ENCODE measurements around the gene CLEC2L. TPM values are rescaled to one million over a fixed set of nuclear protein-coding genes. Genes with fewer than 3 reads are reported as not detected.

The CLEC2L gene
- total RNA-seq, 4 donors from 2014 or later, result 0.36 TPM; not detected in 3

- TF ChIP-seq CTCF (IDR thresholded peaks at IDR 0.05), result no peak
- ATAC-seq (ENCODE audit: low FRiP score), result no peak
- DNase-seq (ENCODE audit: low spot score), result no peak
Observed at GRCh38 chr7:139568813-139569490, 45.5 kb downstream of the CLEC2L start.

DNA sequence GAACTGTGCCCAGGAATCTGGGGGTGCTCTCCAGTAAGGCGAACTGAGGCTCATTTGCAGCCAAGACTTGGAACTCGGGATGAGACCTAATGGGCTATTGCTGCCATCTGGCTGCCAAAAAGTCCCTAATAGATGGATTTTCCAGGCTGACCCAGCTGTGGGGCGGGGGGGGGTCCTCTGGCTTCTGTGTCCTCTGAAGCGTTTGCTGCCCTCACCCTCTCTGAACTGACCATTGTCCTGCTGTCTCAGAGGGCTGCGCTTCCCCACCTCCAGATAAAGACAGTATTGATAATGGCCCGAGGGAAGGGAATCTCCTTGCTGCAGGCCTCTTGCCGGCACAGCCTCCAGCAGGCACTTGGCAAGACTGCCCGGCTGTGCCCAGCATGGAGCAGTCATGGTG, 46.6 kb downstream of the CLEC2L start:
- no peak for DNase-seq (ENCODE audit: low spot score)
- ATAC-seq (ENCODE audit: low FRiP score), result no peak
- no peak for TF ChIP-seq CTCF (IDR thresholded peaks at IDR 0.05)

- TF ChIP-seq CTCF (IDR thresholded peaks at IDR 0.05), result no peak
- no peak for ATAC-seq (ENCODE audit: low FRiP score)
- no peak for DNase-seq (ENCODE audit: low spot score)
Observed at GRCh38 chr7:139570626-139571025, 47.1 kb downstream of the CLEC2L start.

DNA sequence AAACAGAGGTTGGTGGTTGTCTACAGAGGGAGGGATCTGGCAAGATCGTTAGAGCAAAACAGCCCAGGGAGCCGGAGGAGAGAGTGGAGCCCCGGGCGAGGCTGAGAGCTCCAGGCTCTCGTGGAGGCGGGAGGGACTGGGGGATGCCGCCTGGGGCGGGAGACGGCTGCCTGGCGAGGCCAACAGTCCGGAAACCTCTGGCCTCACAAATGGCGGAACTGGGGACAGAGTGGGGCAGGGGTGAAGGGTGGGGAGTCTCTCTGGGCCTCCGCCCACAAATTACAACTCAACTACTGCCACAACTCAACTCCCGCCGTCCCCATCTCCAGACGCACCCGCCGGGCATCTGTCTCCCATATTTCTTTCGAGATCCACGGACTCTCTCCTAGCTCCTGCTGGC, 47.7 kb downstream of the CLEC2L start:
- DNase-seq (ENCODE audit: low spot score) (no peak), ATAC-seq (ENCODE audit: low FRiP score) (no peak)
- TF ChIP-seq CTCF (IDR thresholded peaks at IDR 0.05), result no peak

DNA sequence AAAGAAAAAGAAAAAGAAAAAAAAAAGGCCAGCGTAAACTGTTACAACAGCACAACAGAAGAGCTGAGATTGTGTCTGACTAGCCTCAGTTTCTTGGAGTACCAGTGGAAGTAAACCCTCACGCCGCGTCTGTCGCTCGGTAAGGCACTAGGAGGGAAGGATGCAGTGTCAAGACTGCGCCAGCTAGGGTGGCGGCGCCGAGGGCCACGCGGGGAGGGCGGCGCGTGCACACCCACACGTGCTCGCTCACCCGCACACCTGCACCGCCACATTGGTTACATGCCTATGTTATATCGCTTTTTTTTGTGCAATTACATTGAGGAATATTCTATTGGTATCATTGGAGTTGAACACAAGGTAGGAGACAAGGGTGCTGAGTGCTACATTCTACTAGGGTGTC, 48.2 kb downstream of the CLEC2L start:
- TF ChIP-seq CTCF (IDR thresholded peaks at IDR 0.05), result no peak
- no peak for DNase-seq (ENCODE audit: low spot score)
- ATAC-seq (ENCODE audit: low FRiP score), result no peak

DNA sequence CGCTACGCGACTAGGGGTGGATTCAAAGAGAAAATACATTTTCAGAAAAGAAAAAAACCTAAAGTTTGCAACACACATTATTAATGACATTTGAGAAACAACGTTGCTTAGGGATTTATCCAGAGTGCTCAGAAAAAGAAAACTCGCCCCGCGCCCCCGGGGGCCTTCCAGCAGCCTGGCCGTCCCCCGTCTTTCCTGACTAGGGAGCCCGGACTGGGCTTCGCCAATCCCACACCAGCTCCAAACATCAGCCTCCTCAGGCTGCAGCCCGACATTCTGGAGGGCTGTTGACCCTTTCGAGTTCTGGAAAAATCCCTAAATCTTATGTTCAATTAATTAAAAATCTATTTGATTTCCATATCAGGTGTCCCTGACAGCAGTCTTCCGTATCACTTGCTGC, 48.6 kb downstream of the CLEC2L start:
- TF ChIP-seq CTCF (IDR thresholded peaks at IDR 0.05), result no peak
- DNase-seq (ENCODE audit: low spot score) (no peak), ATAC-seq (ENCODE audit: low FRiP score) (no peak)

DNA sequence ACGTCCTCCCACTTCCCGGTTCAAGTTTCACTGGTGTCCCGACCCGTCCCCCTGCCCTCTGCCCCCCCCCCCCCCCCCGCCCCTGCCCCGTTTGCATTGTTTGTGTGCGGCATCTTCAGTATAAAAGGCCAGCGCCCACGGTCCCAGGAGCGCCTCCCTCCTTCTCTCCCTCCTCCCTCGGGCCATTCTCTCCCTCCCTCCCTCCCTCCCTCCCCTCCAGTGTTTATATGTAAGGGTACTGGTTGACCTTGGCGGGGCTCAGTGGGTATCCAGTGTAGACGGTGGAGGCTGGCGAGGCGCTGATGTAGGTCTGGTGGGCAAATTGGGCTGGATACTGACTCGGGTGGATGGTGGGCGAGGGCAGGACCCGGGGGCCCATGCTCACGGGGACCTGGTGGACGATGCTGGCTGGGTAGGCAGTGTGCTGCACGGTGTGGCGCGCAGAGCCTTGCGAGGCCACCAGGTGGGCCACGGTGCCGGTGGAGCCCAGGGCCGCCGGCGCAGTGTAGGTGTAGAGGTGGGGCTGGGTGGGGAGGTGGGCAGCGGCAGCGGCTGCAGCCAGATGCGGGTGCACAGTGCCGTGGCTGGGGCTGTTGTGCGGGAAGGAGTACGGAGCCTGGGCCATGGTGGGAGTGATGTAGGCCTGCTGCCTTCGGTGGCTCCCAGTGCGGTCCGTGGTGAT, 49.4 kb downstream of the CLEC2L start:
- DNase-seq (ENCODE audit: low spot score) (no peak), ATAC-seq (ENCODE audit: low FRiP score) (no peak)
- TF ChIP-seq CTCF (IDR thresholded peaks at IDR 0.05), result no peak

Data from omental fat pad (tissue), 4 donors.